Sigmoid colon (tissue), 4 donors: ENCODE results near the gene ITPR2.

Experiments
- CTCF ChIP-seq, 4 experiments: fragments of 450-650 bp in 3 of 4; fragments of 200-600 bp in 1 of 4; IDR thresholded peaks; one replicate each; pipeline ENCODE4 v1.5.1; 2016 to 2019; ENCODE audit warnings: antibody characterized with exemption in 4 of 4, mild to moderate bottlenecking in 3 of 4, moderate library complexity in 2 of 4
- EP300 ChIP-seq, 4 donors: sonication (generic); formaldehyde crosslinking; IDR thresholded peaks; one replicate each; pipeline ENCODE4 v1.6.1; 2017; ENCODE audit warnings: antibody characterized with exemption in 4 of 4
- POLR2A ChIP-seq, 2 donors: fragments of 450-650 bp; IDR thresholded peaks; one replicate each; pipeline ENCODE4 v1.6.1; 2016; ENCODE audit warnings: antibody characterized with exemption in 2 of 2, mild to moderate bottlenecking in 2 of 2, moderate library complexity in 2 of 2

DNA sequence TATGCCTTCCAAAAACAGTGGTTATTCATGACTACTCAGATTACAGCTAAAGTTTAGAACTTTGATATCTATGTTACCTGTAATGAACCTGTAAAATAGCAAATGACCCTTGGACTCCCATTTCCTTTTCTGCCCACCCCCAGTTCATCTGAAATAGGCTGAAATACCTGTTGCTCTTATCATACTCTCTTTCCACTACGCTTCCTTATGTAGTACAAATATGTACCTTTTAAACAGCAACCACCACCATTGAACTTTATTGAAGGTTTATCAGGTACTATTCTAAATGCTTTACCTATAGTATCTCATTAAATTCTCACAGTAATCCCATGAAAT, 398.0 kb downstream of the ITPR2 start:
- TF ChIP-seq CTCF (IDR thresholded peaks at IDR 0.05) (no peak), EP300 (IDR thresholded peaks at IDR 0.05) (no peak), POLR2A (IDR thresholded peaks at IDR 0.05) (no peak)
